ENCODE measurements around the gene CTDSPL.

CTDSPL gene

GRCh38 chr3:38011111-38011510 lies 149.4 kb downstream of the CTDSPL start:
- in situ Hi-C loops (cut with HindIII; ENCODE audit: low sequenced_read_pairs) = no loop called here

DNA sequence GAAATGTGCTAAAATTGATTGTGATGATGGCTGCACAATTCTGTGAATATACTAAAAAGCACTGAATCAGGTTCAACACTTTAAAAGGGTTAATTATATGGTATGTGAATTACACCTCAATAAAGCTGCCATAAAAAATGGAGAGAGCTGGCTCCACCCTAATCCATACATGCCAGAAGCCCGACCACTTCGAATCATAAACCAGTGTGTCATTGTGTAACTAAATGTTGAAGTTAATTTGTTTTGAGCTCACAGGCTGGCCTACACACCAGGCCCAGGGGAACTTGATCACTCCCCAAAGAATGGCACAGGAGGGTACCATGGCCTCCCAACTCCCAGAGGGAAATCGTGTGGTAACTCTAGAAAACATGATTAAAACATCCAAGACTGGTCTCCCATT lies 153.8 kb downstream of the CTDSPL start:
- H3K4me3 ChIP-seq (ENCODE audit: low read depth, low read length) = no peak overlapping the region
- TF ChIP-seq CTCF (IDR thresholded peaks at IDR 0.05; ENCODE audit: low read depth, low read length) = no peak
- in situ Hi-C loops (cut with HindIII; ENCODE audit: low sequenced_read_pairs) = no loop called here
- no peak for DNase-seq (ENCODE audit: low read depth, low spot score)

More at GRCh38 chr3:38011111-38011510, 149.4 kb downstream of the CTDSPL start:
- H3K4me3 ChIP-seq (ENCODE audit: low read depth, low read length) = no peak overlapping the region
- no peak for DNase-seq (ENCODE audit: low read depth, low spot score)
- no peak for TF ChIP-seq CTCF (IDR thresholded peaks at IDR 0.05; ENCODE audit: low read depth, low read length)

GRCh38 chr3:38015984-38016383 lies 154.3 kb downstream of the CTDSPL start:
- no peak for DNase-seq (ENCODE audit: low read depth, low spot score)

DNA sequence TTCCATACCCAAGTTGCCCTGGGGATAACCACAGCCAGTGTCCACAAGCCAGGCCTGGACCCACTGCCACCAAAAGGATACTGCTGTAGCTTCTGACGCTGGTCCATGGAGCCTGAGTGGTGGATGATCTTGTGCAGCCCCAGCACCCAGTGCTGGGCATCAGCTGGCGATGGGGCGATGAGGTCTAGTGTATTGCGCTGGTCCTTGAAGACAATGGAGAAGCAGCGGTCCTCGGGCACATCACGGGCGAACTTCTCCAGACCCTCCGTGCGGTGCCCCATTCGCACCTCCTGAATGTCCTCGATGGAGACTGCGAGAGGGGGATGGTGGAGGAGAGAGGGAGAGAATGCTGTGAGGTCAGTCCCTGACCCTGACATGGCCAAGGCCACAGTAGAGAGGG lies 154.7 kb downstream of the CTDSPL start:
- DNase-seq (ENCODE audit: low read depth, low spot score) = no peak
- in situ Hi-C loops (cut with HindIII; ENCODE audit: low sequenced_read_pairs) = no loop called here
- no peak overlapping the region for H3K4me3 ChIP-seq (ENCODE audit: low read depth, low read length)
- no peak for TF ChIP-seq CTCF (IDR thresholded peaks at IDR 0.05; ENCODE audit: low read depth, low read length)

More at GRCh38 chr3:38015984-38016383, 154.3 kb downstream of the CTDSPL start:
- TF ChIP-seq CTCF (IDR thresholded peaks at IDR 0.05; ENCODE audit: low read depth, low read length) = no peak
- H3K4me3 ChIP-seq (ENCODE audit: low read depth, low read length) = no peak overlapping the region
- in situ Hi-C loops (cut with HindIII; ENCODE audit: low sequenced_read_pairs) = no loop called here

- TF ChIP-seq CTCF (IDR thresholded peaks at IDR 0.05; ENCODE audit: low read depth, low read length) = no peak
- in situ Hi-C loops (cut with HindIII; ENCODE audit: low sequenced_read_pairs) = no loop called here
These were observed 155.3 kb downstream of the CTDSPL start for GRCh38 chr3:38016847-38017444.

GRCh38 chr3:38017445-38018295 lies 156.0 kb downstream of the CTDSPL start:
- no peak for DNase-seq (ENCODE audit: low read depth, low spot score)
- H3K4me3 ChIP-seq (ENCODE audit: low read depth, low read length) = no peak overlapping the region
- TF ChIP-seq CTCF (IDR thresholded peaks at IDR 0.05; ENCODE audit: low read depth, low read length) = no peak
- in situ Hi-C loops (cut with HindIII; ENCODE audit: low sequenced_read_pairs) = no loop called here

More at GRCh38 chr3:38016847-38017444, 155.3 kb downstream of the CTDSPL start:
- H3K4me3 ChIP-seq (ENCODE audit: low read depth, low read length) = no peak overlapping the region
- DNase-seq (ENCODE audit: low read depth, low spot score) = no peak
